Mesodermal cell (in vitro differentiated cells): ENCODE results near the gene CACNA2D4.
A peak's percentile ranks its signal among the peaks of the same experiment; 100 is the strongest.

Source experiments
- H3K27ac ChIP-seq: 2 replicates; pipeline ENCODE4 v1.7.0; 2013; ENCODE audit warnings: mild to moderate bottlenecking, low read depth, low read length, moderate library complexity; ENCODE audit not compliant: severe bottlenecking
- H3K36me3 ChIP-seq: 2 replicates; pipeline ENCODE4 v1.7.1; 2013; ENCODE audit warnings: mild to moderate bottlenecking, low read length, moderate library complexity; ENCODE audit not compliant: control insufficient read depth, insufficient read depth
- H3K4me1 ChIP-seq: one replicate; pipeline ENCODE4 v1.7.1; 2013; ENCODE audit warnings: mild to moderate bottlenecking, low read length; ENCODE audit not compliant: insufficient read depth, control insufficient read depth, poor library complexity, severe bottlenecking
- H3K4me3 ChIP-seq: 2 replicates; pipeline ENCODE4 v1.7.0; 2013; ENCODE audit warnings: low read length, control low read depth, mild to moderate bottlenecking; ENCODE audit not compliant: insufficient read depth, poor library complexity, severe bottlenecking; ENCODE audit errors: extremely low read depth
- H3K9me3 ChIP-seq: 2 replicates; pipeline ENCODE4 v1.7.1; 2013; ENCODE audit warnings: mild to moderate bottlenecking, low read length, moderate library complexity; ENCODE audit not compliant: control insufficient read depth
- WGBS, 2 experiments: methylation state at CpG; one replicate each; pipeline ENCODE4 v1.1.5; 2013; ENCODE audit warnings: missing lambda C conversion rate in 2 of 2; ENCODE audit not compliant: insufficient coverage in 2 of 2; 5-methylcytosine and 5-hydroxymethylcytosine counted together

CACNA2D4 gene

DNA sequence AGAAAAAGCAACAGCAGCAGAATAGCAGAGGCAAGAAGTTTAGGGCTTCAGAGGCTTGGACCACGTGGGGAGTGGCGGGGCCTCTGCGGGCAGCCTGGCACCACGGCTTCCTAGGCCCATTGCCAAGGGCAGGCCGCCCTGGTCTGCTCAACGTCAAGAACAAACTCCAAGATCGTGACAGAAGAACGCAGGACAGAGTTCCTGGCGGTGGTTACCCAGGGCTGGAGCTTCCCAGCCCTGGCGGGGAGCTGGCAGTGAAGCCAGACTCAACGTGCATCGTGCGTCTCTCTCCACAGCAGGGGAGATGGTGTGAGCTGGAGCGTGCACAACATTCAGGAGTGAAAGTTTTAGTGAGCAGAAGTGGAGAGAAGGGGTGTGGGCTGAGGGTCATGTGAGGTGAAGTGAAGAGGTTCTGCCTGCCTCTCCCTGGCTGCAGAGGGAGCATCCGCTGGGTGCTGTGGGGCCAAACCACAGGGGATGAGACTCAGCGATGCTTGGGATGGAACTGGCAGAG lies 13.9 kb upstream of the CACNA2D4 start:
- Histone ChIP-seq H3K36me3 (peaks cover 5% of the 10 kb centered on the region), H3K9me3 (no peaks in the 10 kb centered on the region), H3K27ac (no peak overlapping the region), H3K4me3 (no peak overlapping the region), H3K4me1 (peaks cover 12% of the 10 kb centered on the region)
- 91 to 92% methylated on average over 13 to 16 of the region's 16 CpGs for WGBS, 2 experiments

- 86 to 95% methylated on average over 7 to 8 of the region's 9 CpGs for WGBS, 2 experiments
- no peaks in the 10 kb centered on the region for H3K9me3 ChIP-seq
These were observed 13.2 kb upstream of the CACNA2D4 start for GRCh38 chr12:1931642-1932041.

GRCh38 chr12:1930803-1931597 lies 12.5 kb upstream of the CACNA2D4 start:
- Histone ChIP-seq H3K9me3 (no peaks in the 10 kb centered on the region), H3K36me3 (no peaks in the 10 kb centered on the region), H3K27ac (no peak overlapping the region), H3K4me3 (no peak overlapping the region), H3K4me1 (peaks cover 12% of the 10 kb centered on the region)
- WGBS, 2 experiments, result 89 to 96% methylated on average over 26 to 27 of the region's 27 CpGs

More at GRCh38 chr12:1931642-1932041, 13.2 kb upstream of the CACNA2D4 start:
- H3K4me1 ChIP-seq, result peaks cover 12% of the 10 kb centered on the region
- H3K36me3 ChIP-seq, result peaks cover 4% of the 10 kb centered on the region
- no peak overlapping the region for H3K4me3 ChIP-seq
- H3K27ac ChIP-seq, result no peak overlapping the region

GRCh38 chr12:1929985-1930802 lies 11.7 kb upstream of the CACNA2D4 start:
- 90 to 93% methylated on average over 8 to 10 of the region's 11 CpGs for WGBS, 2 experiments

GRCh38 chr12:1929241-1929984 lies 11.0 kb upstream of the CACNA2D4 start:
- 86 to 90% methylated on average over 10 to 11 of the region's 11 CpGs for WGBS, 2 experiments
- Histone ChIP-seq H3K27ac (no peak overlapping the region), H3K4me3 (no peak overlapping the region)

More at GRCh38 chr12:1929985-1930802, 11.7 kb upstream of the CACNA2D4 start:
- peaks cover 12% of the 10 kb centered on the region for H3K4me1 ChIP-seq
- no peak overlapping the region for H3K27ac ChIP-seq
- H3K36me3 ChIP-seq, result no peaks in the 10 kb centered on the region
- H3K4me3 ChIP-seq, result no peak overlapping the region
- H3K9me3 ChIP-seq, result no peaks in the 10 kb centered on the region

GRCh38 chr12:1928439-1929121 lies 10.1 kb upstream of the CACNA2D4 start:
- Histone ChIP-seq H3K9me3 (no peaks in the 10 kb centered on the region), H3K36me3 (no peaks in the 10 kb centered on the region), H3K27ac (peak overlapping the region; percentile 41), H3K4me3 (no peak overlapping the region), H3K4me1 (peaks cover 10% of the 10 kb centered on the region)
- 92 to 96% methylated on average over 19 of the region's 22 CpGs for WGBS, 2 experiments

More at GRCh38 chr12:1929241-1929984, 11.0 kb upstream of the CACNA2D4 start:
- Histone ChIP-seq H3K36me3 (no peaks in the 10 kb centered on the region), H3K9me3 (no peaks in the 10 kb centered on the region), H3K4me1 (peaks cover 12% of the 10 kb centered on the region)

GRCh38 chr12:1927751-1928351 lies 9.4 kb upstream of the CACNA2D4 start:
- no peak overlapping the region for H3K27ac ChIP-seq
- H3K4me3 ChIP-seq, result no peak overlapping the region
- 85 to 88% methylated on average over 15 of the region's 15 CpGs for WGBS, 2 experiments

GRCh38 chr12:1927051-1927680 lies 8.7 kb upstream of the CACNA2D4 start:
- H3K36me3 ChIP-seq, result no peaks in the 10 kb centered on the region
- no peak overlapping the region for H3K27ac ChIP-seq
- H3K4me1 ChIP-seq, result peaks cover 9% of the 10 kb centered on the region
- WGBS, 2 experiments, result 80 to 97% methylated on average over 10 of the region's 11 CpGs
- no peak overlapping the region for H3K4me3 ChIP-seq
- H3K9me3 ChIP-seq, result no peaks in the 10 kb centered on the region

More at GRCh38 chr12:1927751-1928351, 9.4 kb upstream of the CACNA2D4 start:
- H3K36me3 ChIP-seq, result no peaks in the 10 kb centered on the region
- no peaks in the 10 kb centered on the region for H3K9me3 ChIP-seq
- peaks cover 9% of the 10 kb centered on the region for H3K4me1 ChIP-seq

DNA sequence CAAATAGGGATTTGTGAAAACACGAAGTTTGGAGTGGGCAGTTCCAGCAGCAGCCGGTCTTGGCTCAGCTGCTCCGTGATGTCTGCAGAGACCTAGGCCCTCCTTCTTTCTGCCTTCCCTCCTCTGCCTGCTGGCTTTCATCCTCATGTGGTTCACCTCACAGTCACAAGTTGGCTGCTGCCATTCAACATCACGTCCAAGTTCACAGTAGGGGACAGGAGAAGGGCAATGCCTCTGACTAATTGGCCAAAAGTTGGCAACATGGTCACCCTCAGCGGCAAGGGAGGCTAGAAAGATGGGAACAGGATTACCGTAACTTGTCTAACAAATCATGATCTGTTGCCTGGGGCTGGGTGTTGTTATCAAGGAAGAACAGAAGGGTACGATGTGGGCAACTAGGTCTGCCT lies 7.8 kb upstream of the CACNA2D4 start:
- no peaks in the 10 kb centered on the region for H3K36me3 ChIP-seq
- H3K4me3 ChIP-seq, result no peak overlapping the region
- H3K27ac ChIP-seq, result no peak overlapping the region
- H3K9me3 ChIP-seq, result no peaks in the 10 kb centered on the region
- H3K4me1 ChIP-seq, result peaks cover 9% of the 10 kb centered on the region
- WGBS, 2 experiments, result 91 to 96% methylated on average over 7 of the region's 7 CpGs
